Measurements from ENCODE around the gene OR2F2.

- TF ChIP-seq CTCF (IDR thresholded peaks at IDR 0.05) (no peak), POLR2A (IDR thresholded peaks at IDR 0.05) (no peak)
These were observed 40.6 kb downstream of the OR2F2 start for GRCh38 chr7:143975617-143976016.
